NCI-H1105 (cell line): ENCODE data around the gene RPS6KA1.
"Not testable (repeated sequence)": the region's sequence is repeated elsewhere in the genome, so short reads cannot be mapped to it uniquely, and the experiment has no call there.

Experiments used
- DNase-seq: peaks from one replicate; lab custom pipeline; 2025; lab: John Stamatoyannopoulos, UW

RPS6KA1 gene

GRCh38 chr1:26554781-26555180 is 25.2 kb downstream of the RPS6KA1 start:
- DNase-seq, result no peak

GRCh38 chr1:26555550-26555981 is 26.0 kb downstream of the RPS6KA1 start:
- no peak for DNase-seq

- no peak for DNase-seq
These were observed 26.6 kb downstream of the RPS6KA1 start for GRCh38 chr1:26556111-26556510.

- no peak for DNase-seq
These were observed 27.4 kb downstream of the RPS6KA1 start for GRCh38 chr1:26557008-26557407.

GRCh38 chr1:26558685-26559048 is 29.1 kb downstream of the RPS6KA1 start:
- no peak for DNase-seq

- DNase-seq, result no peak
These were observed 30.8 kb downstream of the RPS6KA1 start for GRCh38 chr1:26560403-26560780.

- no peak for DNase-seq
These were observed 40.7 kb downstream of the RPS6KA1 start for GRCh38 chr1:26570287-26570686.

- no peak for DNase-seq
These were observed 41.8 kb downstream of the RPS6KA1 start for GRCh38 chr1:26571381-26571780.

GRCh38 chr1:26574018-26574417 is 44.5 kb downstream of the RPS6KA1 start:
- DNase-seq, result no peak

GRCh38 chr1:26574719-26575251 is 45.2 kb downstream of the RPS6KA1 start:
- DNase-seq, result no peak

GRCh38 chr1:26575348-26575747 is 45.8 kb downstream of the RPS6KA1 start:
- no peak for DNase-seq

GRCh38 chr1:26578167-26578566 is 48.6 kb downstream of the RPS6KA1 start:
- no peak for DNase-seq

GRCh38 chr1:26579681-26580111 is 50.1 kb downstream of the RPS6KA1 start:
- no peak for DNase-seq

GRCh38 chr1:26580116-26580515 is 50.6 kb downstream of the RPS6KA1 start:
- DNase-seq, result no peak

- DNase-seq, result no peak
These were observed 51.7 kb downstream of the RPS6KA1 start for GRCh38 chr1:26581287-26581651.

GRCh38 chr1:26582053-26582835 is 52.7 kb downstream of the RPS6KA1 start:
- DNase-seq, result no peak

- DNase-seq, result no peak
These were observed 53.4 kb downstream of the RPS6KA1 start for GRCh38 chr1:26582836-26583460.

GRCh38 chr1:26583646-26584485 is 54.3 kb downstream of the RPS6KA1 start:
- no peak for DNase-seq

- not testable (repeated sequence) for DNase-seq
These were observed 55.0 kb downstream of the RPS6KA1 start for GRCh38 chr1:26584588-26584987.

GRCh38 chr1:26585471-26585870 is 55.9 kb downstream of the RPS6KA1 start:
- DNase-seq, result no peak

- DNase-seq, result no peak
These were observed 63.8 kb downstream of the RPS6KA1 start for GRCh38 chr1:26593385-26593784.

- not testable (repeated sequence) for DNase-seq
These were observed 65.0 kb downstream of the RPS6KA1 start for GRCh38 chr1:26594593-26594992.
